WERI-Rb-1 (cell line): ENCODE results near the gene STRN3.
"Not testable (repeated sequence)": the region's sequence is repeated elsewhere in the genome, so short reads cannot be mapped to it uniquely, and the experiment has no call there.

Experiments
- DNase-seq: peaks from one replicate; pipeline ENCODE4 v3.0.0-alpha.2; 2020
- H3K27ac ChIP-seq: fragments of 250-450 bp; sonication (Bioruptor Pico); 2 replicates; pipeline ENCODE4 v1.5.1; 2020; ENCODE audit warnings: mild to moderate bottlenecking, moderate library complexity
- H3K27me3 ChIP-seq: fragments of 250-450 bp; sonication (Bioruptor Pico); 2 replicates; pipeline ENCODE4 v1.5.1; 2021; ENCODE audit warnings: mild to moderate bottlenecking, low read depth, moderate library complexity; ENCODE audit not compliant: insufficient read depth, severe bottlenecking
- H3K36me3 ChIP-seq: fragments of 250-450 bp; sonication (Bioruptor Pico); 2 replicates; pipeline ENCODE4 v1.5.1; 2020; ENCODE audit warnings: mild to moderate bottlenecking, moderate library complexity
- H3K4me3 ChIP-seq: 2 replicates; pipeline ENCODE4 v1.5.1; 2011; ENCODE audit warnings: low read depth, mild to moderate bottlenecking, control low read depth, low read length
- H3K9me3 ChIP-seq: fragments of 250-450 bp; sonication (Bioruptor Pico); 2 replicates; pipeline ENCODE4 v1.5.1; 2021; ENCODE audit warnings: mild to moderate bottlenecking, moderate library complexity; ENCODE audit not compliant: severe bottlenecking
- TF ChIP-seq, protein P1 (sequence below): IDR thresholded peaks from 2 replicates; pipeline ENCODE4 v1.5.1; 2011; ENCODE audit warnings: low read depth, mild to moderate bottlenecking, control low read depth, inconsistent platforms, low read length

Gene STRN3

DNA sequence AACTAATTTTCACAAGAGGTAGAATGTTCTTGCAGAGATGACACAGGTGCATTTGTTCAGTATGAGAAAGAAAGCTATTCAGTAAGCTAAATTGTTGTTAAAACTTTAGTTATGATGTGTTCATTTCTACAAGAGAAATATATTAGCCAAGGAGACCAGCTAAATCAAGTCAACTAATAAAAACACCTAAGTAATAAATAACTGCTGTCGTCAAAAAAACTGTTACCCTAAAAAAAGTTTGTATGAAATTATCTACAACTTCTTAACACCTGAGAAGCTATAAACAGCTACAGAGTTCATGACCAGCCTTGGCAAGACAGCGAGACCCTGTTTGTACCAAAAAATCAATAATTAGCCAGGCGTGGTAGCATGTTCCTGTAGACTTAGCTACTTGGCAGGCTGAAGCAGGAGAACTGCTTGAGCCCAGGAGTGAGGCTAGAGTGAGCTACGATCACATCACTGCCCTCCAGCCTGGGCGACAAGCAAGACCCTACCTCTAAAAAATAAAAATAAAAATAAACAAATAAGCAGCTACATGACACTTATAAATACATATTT lies 68.3 kb downstream of the STRN3 start:
- no peak overlapping the region for H3K27ac ChIP-seq
- H3K4me3 ChIP-seq: no peak overlapping the region
- H3K36me3 ChIP-seq: peaks cover 14% of the 10 kb centered on the region
- H3K27me3 ChIP-seq: no peaks in the 10 kb centered on the region
- no peaks in the 10 kb centered on the region for H3K9me3 ChIP-seq
- TF ChIP-seq, protein P1, sequence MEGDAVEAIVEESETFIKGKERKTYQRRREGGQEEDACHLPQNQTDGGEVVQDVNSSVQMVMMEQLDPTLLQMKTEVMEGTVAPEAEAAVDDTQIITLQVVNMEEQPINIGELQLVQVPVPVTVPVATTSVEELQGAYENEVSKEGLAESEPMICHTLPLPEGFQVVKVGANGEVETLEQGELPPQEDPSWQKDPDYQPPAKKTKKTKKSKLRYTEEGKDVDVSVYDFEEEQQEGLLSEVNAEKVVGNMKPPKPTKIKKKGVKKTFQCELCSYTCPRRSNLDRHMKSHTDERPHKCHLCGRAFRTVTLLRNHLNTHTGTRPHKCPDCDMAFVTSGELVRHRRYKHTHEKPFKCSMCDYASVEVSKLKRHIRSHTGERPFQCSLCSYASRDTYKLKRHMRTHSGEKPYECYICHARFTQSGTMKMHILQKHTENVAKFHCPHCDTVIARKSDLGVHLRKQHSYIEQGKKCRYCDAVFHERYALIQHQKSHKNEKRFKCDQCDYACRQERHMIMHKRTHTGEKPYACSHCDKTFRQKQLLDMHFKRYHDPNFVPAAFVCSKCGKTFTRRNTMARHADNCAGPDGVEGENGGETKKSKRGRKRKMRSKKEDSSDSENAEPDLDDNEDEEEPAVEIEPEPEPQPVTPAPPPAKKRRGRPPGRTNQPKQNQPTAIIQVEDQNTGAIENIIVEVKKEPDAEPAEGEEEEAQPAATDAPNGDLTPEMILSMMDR: no peak
- DNase-seq: no peak

DNA sequence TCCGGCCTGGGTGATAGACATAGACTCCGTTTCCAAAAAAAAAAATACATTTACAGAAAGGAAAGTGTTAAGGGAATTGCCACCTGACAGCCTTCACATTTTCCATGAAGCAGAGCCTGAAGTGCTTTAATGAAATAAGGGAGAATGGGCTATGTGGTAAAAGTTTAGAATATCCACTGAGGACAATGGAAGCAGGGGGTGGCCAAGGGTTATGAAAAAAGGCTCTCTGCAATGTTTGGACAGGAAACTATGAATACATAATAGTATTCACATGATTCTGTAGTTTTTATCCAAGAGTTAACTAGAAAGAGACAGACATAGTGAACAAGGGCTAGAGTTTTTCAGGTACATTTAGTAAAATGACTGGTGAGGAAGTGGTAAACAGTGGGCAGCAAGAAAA lies 76.5 kb downstream of the STRN3 start:
- no peaks in the 10 kb centered on the region for H3K27me3 ChIP-seq
- no peaks in the 10 kb centered on the region for H3K9me3 ChIP-seq
- H3K36me3 ChIP-seq: peaks cover 63% of the 10 kb centered on the region
- no peak overlapping the region for H3K27ac ChIP-seq
- no peak for DNase-seq
- H3K4me3 ChIP-seq: no peak overlapping the region
- TF ChIP-seq, protein P1: no peak

DNA sequence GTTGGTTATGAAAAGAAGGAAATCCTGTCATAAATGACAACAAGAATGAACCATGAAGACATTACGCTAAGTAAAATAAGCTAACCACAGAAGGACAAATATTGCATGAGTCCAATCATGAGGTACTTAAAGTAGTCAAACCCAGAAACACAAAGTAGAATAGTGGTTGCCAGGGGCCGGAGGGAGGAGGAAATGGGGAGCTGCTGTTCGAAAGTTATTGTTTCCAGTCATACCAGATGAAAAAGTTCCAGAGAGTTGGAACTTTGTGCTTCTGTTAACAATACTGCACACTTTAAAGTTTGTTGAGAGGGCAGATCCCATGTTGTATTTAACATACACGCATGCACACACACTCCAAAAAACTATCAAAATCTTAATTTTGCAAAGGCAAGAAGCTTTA lies 82.5 kb downstream of the STRN3 start:
- no peak for DNase-seq
- TF ChIP-seq, protein P1: no peak

DNA sequence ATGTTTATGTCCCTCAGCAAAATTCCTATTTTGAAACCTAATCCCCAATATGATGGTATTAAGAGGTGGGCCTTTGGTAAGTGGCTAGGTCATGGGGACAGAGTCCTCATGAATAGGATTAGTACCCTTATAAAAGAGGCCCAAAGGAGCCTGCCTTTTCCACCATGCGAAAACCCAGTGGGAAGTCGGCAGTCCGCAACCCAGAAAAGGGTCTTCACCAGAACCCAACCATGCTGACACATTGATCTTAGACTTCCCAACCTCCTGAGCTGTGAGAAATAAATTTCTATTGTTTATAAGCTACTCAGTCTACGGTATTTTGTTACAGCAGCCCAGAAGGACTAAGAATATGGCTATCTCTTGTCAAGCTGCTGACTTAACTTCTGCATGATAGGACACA lies 85.3 kb downstream of the STRN3 start:
- Histone ChIP-seq H3K27me3 (no peaks in the 10 kb centered on the region), H3K36me3 (peaks cover 31% of the 10 kb centered on the region), H3K4me3 (no peak overlapping the region), H3K27ac (no peak overlapping the region), H3K9me3 (no peaks in the 10 kb centered on the region)
- TF ChIP-seq, protein P1: no peak
- no peak for DNase-seq

More for the DNA sequence above, 82.5 kb downstream of the STRN3 start:
- Histone ChIP-seq H3K27me3 (no peaks in the 10 kb centered on the region), H3K4me3 (no peak overlapping the region), H3K36me3 (peaks cover 46% of the 10 kb centered on the region), H3K9me3 (no peaks in the 10 kb centered on the region), H3K27ac (no peak overlapping the region)

DNA sequence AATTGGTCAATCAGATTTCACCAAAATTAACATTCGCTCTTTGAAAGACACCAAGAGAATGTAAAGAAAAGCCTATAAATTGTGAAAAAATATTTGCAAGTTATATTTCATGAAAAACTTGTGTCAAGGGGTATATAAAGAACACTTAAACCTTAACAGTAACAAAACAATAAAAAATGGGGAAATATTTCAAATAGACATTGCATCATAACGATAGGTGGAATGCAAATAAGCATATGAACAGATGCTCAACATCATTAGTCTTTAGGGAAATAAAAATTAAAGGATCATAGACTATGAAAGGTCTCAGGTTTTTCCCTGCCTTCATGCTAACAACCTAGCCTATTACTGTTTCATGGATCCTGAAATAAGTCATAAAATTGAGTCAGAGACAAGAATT lies 87.6 kb downstream of the STRN3 start:
- TF ChIP-seq, protein P1: no peak
- Histone ChIP-seq H3K4me3 (no peak overlapping the region), H3K36me3 (peaks cover 39% of the 10 kb centered on the region), H3K27me3 (no peaks in the 10 kb centered on the region), H3K27ac (no peak overlapping the region), H3K9me3 (no peaks in the 10 kb centered on the region)
- DNase-seq: no peak

DNA sequence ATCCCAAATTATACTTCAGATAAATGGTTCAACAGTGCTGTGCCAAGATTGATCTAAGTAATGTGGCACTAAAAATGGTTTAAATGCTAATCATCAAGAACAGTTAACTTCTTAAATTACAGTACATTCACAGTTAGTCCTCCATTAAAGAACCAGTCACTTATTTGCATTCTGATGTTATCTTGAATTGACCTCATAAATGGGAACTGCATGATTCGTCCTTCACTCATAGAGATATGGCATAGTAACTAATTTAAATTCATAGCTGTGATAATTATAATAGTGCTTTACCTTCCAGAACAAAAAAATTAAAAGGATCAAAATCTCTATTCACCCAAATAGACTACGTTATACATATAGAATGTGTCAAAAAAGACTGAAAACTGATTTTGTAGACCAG lies 90.7 kb downstream of the STRN3 start:
- Histone ChIP-seq H3K27ac (no peak overlapping the region), H3K9me3 (no peaks in the 10 kb centered on the region), H3K4me3 (no peak overlapping the region), H3K27me3 (no peaks in the 10 kb centered on the region), H3K36me3 (peaks cover 31% of the 10 kb centered on the region)
- TF ChIP-seq, protein P1: no peak
- DNase-seq: no peak

DNA sequence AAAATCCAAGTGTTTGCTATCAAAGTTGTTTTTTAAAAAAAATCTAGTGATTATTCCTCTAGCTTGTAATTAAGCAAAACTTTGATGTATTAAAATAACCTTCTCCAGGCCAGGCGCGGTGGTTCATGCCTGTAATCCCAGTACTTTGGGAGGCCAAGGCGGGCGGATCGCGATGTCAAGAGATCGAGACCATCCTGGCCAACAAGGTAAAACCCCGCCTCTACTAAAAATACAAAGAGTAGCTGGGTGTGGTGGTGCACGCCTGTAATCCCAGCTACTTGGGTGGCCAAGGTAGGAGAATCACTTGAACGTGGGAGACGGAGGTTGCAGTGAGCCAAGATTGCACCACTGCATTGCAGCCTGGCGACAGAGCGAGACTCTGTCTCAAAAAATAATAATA lies 92.2 kb downstream of the STRN3 start:
- not testable (repeated sequence) for H3K27ac ChIP-seq, DNase-seq, H3K4me3 ChIP-seq, H3K9me3 ChIP-seq, H3K27me3 ChIP-seq
- H3K36me3 ChIP-seq: peaks cover 31% of the 10 kb centered on the region
